GM23338 (cell line): ENCODE results near the gene PDE4B.

Experiments used
- CTCF ChIP-seq, 2 experiments: fragments of 200-600 bp in 1 of 2; sonication (generic) in 1 of 2; conservative IDR thresholded peaks; 2 replicates each; pipeline versions ENCODE4 v1.5.1 to v1.6.1; 2016 to 2017; ENCODE audit warnings: antibody characterized with exemption in 2 of 2, low read depth in 2 of 2, mild to moderate bottlenecking in 2 of 2, moderate library complexity in 1 of 2
- REST ChIP-seq: IDR thresholded peaks from one replicate; pipeline ENCODE4 v1.6.1; 2018; ENCODE audit warnings: antibody characterized with exemption; ENCODE audit not compliant: unreplicated experiment

GRCh38 chr1:65872301-65872700, 79.6 kb downstream of the PDE4B start:
- TF ChIP-seq CTCF (conservative IDR thresholded peaks at IDR 0.05; ENCODE audit: low read depth in 2 of 2) (no peak), REST (no peak)
